Right cardiac atrium (tissue), 5 donors: ENCODE measurements around the gene BCR. TPM values are rescaled to one million over a fixed set of nuclear protein-coding genes. Genes with fewer than 3 reads are reported as not detected.
A peak's percentile ranks its signal among the peaks of the same experiment; 100 is the strongest.

Experiments used
- ATAC-seq, 2 donors: fragments of 200-7000 bp; cut with Tn5 transposase; one replicate each; pipeline versions ENCODE4 v1.8.0 to v1.9.1; 2020; ENCODE audit warnings: moderate library complexity in 2 of 2, mild to moderate bottlenecking in 1 of 2
- DNase-seq, 3 donors: peaks; one replicate each; pipeline ENCODE4 v3.0.0-alpha.2; 2020
- H3K27ac ChIP-seq: one replicate; pipeline ENCODE4 v1.5.1; 2013; ENCODE audit warnings: mild to moderate bottlenecking, low read length, control low read depth, moderate library complexity
- H3K27me3 ChIP-seq: one replicate; pipeline ENCODE4 v1.6.1; 2013; ENCODE audit not compliant: control insufficient read depth, insufficient read depth
- H3K4me1 ChIP-seq: one replicate; pipeline ENCODE4 v1.6.1; 2013; ENCODE audit warnings: low read length; ENCODE audit not compliant: control insufficient read depth, insufficient read depth
- H3K4me3 ChIP-seq: one replicate; pipeline ENCODE4 v1.5.1; 2013; ENCODE audit warnings: low read length, control low read depth
- H3K9me3 ChIP-seq: one replicate; pipeline ENCODE4 v1.6.1; 2013; ENCODE audit warnings: low read length; ENCODE audit not compliant: control insufficient read depth
- WGBS: extraction: QIAGEN DNeasy Blood & Tissue Kit; methylation state at CpG from one replicate; pipeline ENCODE4 v1.1.7; 2013; 5-methylcytosine and 5-hydroxymethylcytosine counted together
- intact Hi-C, 4 donors: fragments of 100-400 bp; cut with DNase I; formaldehyde crosslinking; loops; one replicate each; pipeline versions ENCODE4 v1.11.0 to v1.14.0; 2022 to 2023
- polyA plus RNA-seq: library from polyadenylated mRNA; stranded (reverse); fragments of 200-250 nt; gene quantifications from one replicate; pipeline ENCODE4 v1.2.3, GENCODE V29; 2013
- total RNA-seq, 4 donors: library from RNA; stranded (reverse); fragmentation: NEBNext Ultra II Directional; extraction: Animal tissue kit (Norgen Biotek cat#: 25700); gene quantifications; one replicate each; pipeline ENCODE4 v1.2.1, GENCODE V29; 2021
- donor health status: healthy with polysubstance abuse.
- donor health status: DM: no; HTN: yes; CAD: no.
- donor health status: DM: no; HTN: no; CAD: no.
- donor health status: DM: no; HTN: yes; CAD: no; lungs with severe emphysema.
- donor health status: DM: yes; HTN: yes; CAD: no.

Gene BCR
- total and polyA plus RNA-seq, 5 donors = 18.3 to 48.0 (median 36.3) TPM

GRCh38 chr22:23142546-23143105 lies 37.7 kb upstream of the BCR start:
- ATAC-seq (no peak), DNase-seq (peak in 2 of 3 donors; percentile 28 to 48)
- H3K4me3 ChIP-seq = no peak overlapping the region
- WGBS = 85% methylated on average over 9 of the region's 9 CpGs
- H3K4me1 ChIP-seq = no peaks in the 10 kb centered on the region
- H3K27me3 ChIP-seq = no peaks in the 10 kb centered on the region
- H3K27ac ChIP-seq = no peak overlapping the region
- intact Hi-C loops = no loop called here
- no peaks in the 10 kb centered on the region for H3K9me3 ChIP-seq

- 98% methylated on average over 1 of the region's 1 CpG for WGBS
- no peaks in the 10 kb centered on the region for H3K27me3 ChIP-seq
- no peak overlapping the region for H3K27ac ChIP-seq
- DNase-seq (peak in 1 of 3 donors; percentile 4), ATAC-seq (no peak)
- H3K9me3 ChIP-seq = no peaks in the 10 kb centered on the region
- intact Hi-C loops = no loop called here
- H3K4me1 ChIP-seq = no peaks in the 10 kb centered on the region
- no peak overlapping the region for H3K4me3 ChIP-seq
Observed at GRCh38 chr22:23143119-23143518, 37.2 kb upstream of the BCR start.

- DNase-seq (peak in 2 of 3 donors; percentile 5 to 11), ATAC-seq (no peak)
- Histone ChIP-seq H3K4me1 (no peaks in the 10 kb centered on the region), H3K27me3 (no peaks in the 10 kb centered on the region), H3K27ac (no peak overlapping the region), H3K4me3 (no peak overlapping the region), H3K9me3 (no peaks in the 10 kb centered on the region)
- WGBS = 91% methylated on average over 4 of the region's 4 CpGs
- intact Hi-C loops = no loop called here
Observed at GRCh38 chr22:23144432-23144831, 35.9 kb upstream of the BCR start.

GRCh38 chr22:23144932-23145877 lies 35.1 kb upstream of the BCR start, which contains the start of gene RAB36:
TSS of gene RAB36 (plus strand) at chr22:23145477. CDS start at chr22:23146617, 1,140 bp downstream.
- WGBS = 8% methylated on average over 62 of the region's 62 CpGs

GRCh38 chr22:23145878-23146470 lies 34.3 kb upstream of the BCR start:
- H3K27ac ChIP-seq = peak overlapping the region; percentile 16
- peak in 1 of 3 donors; percentile 10 for DNase-seq
- no peaks in the 10 kb centered on the region for H3K27me3 ChIP-seq
- H3K4me3 ChIP-seq = peak overlapping the region; percentile 3
- 84% methylated on average over 2 of the region's 2 CpGs for WGBS
- ATAC-seq = peak in 1 of 2 donors; percentile 1
- intact Hi-C loops = no loop called here
- no peaks in the 10 kb centered on the region for H3K9me3 ChIP-seq
- H3K4me1 ChIP-seq = no peaks in the 10 kb centered on the region

More at GRCh38 chr22:23144932-23145877, 35.1 kb upstream of the BCR start, which contains the start of gene RAB36:
- no peaks in the 10 kb centered on the region for H3K9me3 ChIP-seq
- H3K4me3 ChIP-seq = peak within 1 kb of the TSS; percentile 8
- ATAC-seq = peak; percentile 88 to 89
- H3K4me1 ChIP-seq = no peaks in the 10 kb centered on the region
- intact Hi-C loops = no loop called here
- DNase-seq = peak; percentile 99
- H3K27me3 ChIP-seq = no peaks in the 10 kb centered on the region
- peak within 1 kb of the TSS; percentile 16 for H3K27ac ChIP-seq

- no peak overlapping the region for H3K27ac ChIP-seq
- 80% methylated on average over 8 of the region's 8 CpGs for WGBS
Observed at GRCh38 chr22:23146478-23147205, 33.7 kb upstream of the BCR start.

GRCh38 chr22:23147617-23148387 lies 32.5 kb upstream of the BCR start:
- Histone ChIP-seq H3K9me3 (no peaks in the 10 kb centered on the region), H3K27me3 (no peaks in the 10 kb centered on the region), H3K4me3 (no peak overlapping the region), H3K27ac (no peak overlapping the region), H3K4me1 (peaks cover 2% of the 10 kb centered on the region)
- DNase-seq = peak in 1 of 3 donors; percentile 7
- 31% methylated on average over 6 of the region's 6 CpGs for WGBS
- ATAC-seq = peak in 1 of 2 donors; percentile 23
- intact Hi-C loops = no loop called here

More at GRCh38 chr22:23146478-23147205, 33.7 kb upstream of the BCR start:
- ATAC-seq (no peak), DNase-seq (peak in 2 of 3 donors; percentile 35 to 42)
- Histone ChIP-seq H3K9me3 (no peaks in the 10 kb centered on the region), H3K4me3 (no peak overlapping the region), H3K4me1 (no peaks in the 10 kb centered on the region), H3K27me3 (no peaks in the 10 kb centered on the region)
- intact Hi-C loops = no loop called here

- no peak for ATAC-seq
- intact Hi-C loops = no loop called here
- no peak overlapping the region for H3K4me3 ChIP-seq
- H3K9me3 ChIP-seq = no peaks in the 10 kb centered on the region
- H3K27me3 ChIP-seq = no peaks in the 10 kb centered on the region
- H3K4me1 ChIP-seq = peaks cover 2% of the 10 kb centered on the region
- no peak overlapping the region for H3K27ac ChIP-seq
- 75% methylated on average over 15 of the region's 15 CpGs for WGBS
- peak in 1 of 3 donors; percentile 30 for DNase-seq
Observed at GRCh38 chr22:23149743-23150238, 30.5 kb upstream of the BCR start.

- ATAC-seq (no peak), DNase-seq (peak in 1 of 3 donors; percentile 1)
- intact Hi-C loops = no loop called here
- no peaks in the 10 kb centered on the region for H3K27me3 ChIP-seq
- H3K4me3 ChIP-seq = no peak overlapping the region
- peaks cover 2% of the 10 kb centered on the region for H3K4me1 ChIP-seq
- no peak overlapping the region for H3K27ac ChIP-seq
- no peaks in the 10 kb centered on the region for H3K9me3 ChIP-seq
- whole genome bisulfite sequencing = 85% methylated on average over 6 of the region's 6 CpGs
Observed at GRCh38 chr22:23150762-23151161, 29.5 kb upstream of the BCR start.

GRCh38 chr22:23151827-23152226 lies 28.5 kb upstream of the BCR start:
- intact Hi-C loops = no loop called here
- WGBS = 95% methylated on average over 16 of the region's 16 CpGs
- H3K9me3 ChIP-seq = no peaks in the 10 kb centered on the region

More at GRCh38 chr22:23151827-23152226, 28.5 kb upstream of the BCR start:
- Histone ChIP-seq H3K4me3 (no peak overlapping the region), H3K27ac (no peak overlapping the region), H3K27me3 (no peaks in the 10 kb centered on the region), H3K4me1 (peaks cover 2% of the 10 kb centered on the region)
- ATAC-seq (no peak), DNase-seq (peak in 2 of 3 donors; percentile 30 to 54)
